Uterus (tissue), 4 donors: Measurements from ENCODE around the gene PTPRM. TPM values are rescaled to one million over a fixed set of nuclear protein-coding genes. Genes with fewer than 3 reads are reported as not detected.

Experiments used
- DNase-seq, 2 donors: peaks; one replicate each; pipeline ENCODE4 v3.0.0-alpha.2; 2019 to 2020
- H3K27ac ChIP-seq, 2 donors: fragments of 200-600 bp; sonication (generic); 1 replicate in 1 of 2; 2 replicates in 1 of 2; pipeline ENCODE4 v1.5.1; 2016 to 2018
- H3K27me3 ChIP-seq, 2 donors: fragments of 200-600 bp; sonication (generic); one replicate each; pipeline ENCODE4 v1.5.1; 2018 to 2019; ENCODE audit warnings: control low read depth in 1 of 2
- H3K36me3 ChIP-seq, 2 donors: fragments of 200-600 bp; sonication (generic); one replicate each; pipeline ENCODE4 v1.5.1; 2019; ENCODE audit warnings: control low read depth in 1 of 2
- H3K4me1 ChIP-seq, 2 donors: fragments of 200-600 bp; sonication (generic); one replicate each; pipeline ENCODE4 v1.5.1; 2018 to 2019; ENCODE audit warnings: control low read depth in 1 of 2
- H3K4me3 ChIP-seq, 2 donors: fragments of 200-600 bp; sonication (generic); 1 replicate in 1 of 2; 2 replicates in 1 of 2; pipeline ENCODE4 v1.5.1; 2018 to 2019; ENCODE audit warnings: mild to moderate bottlenecking in 1 of 2
- H3K9me3 ChIP-seq, 2 donors: fragments of 200-600 bp; sonication (generic); one replicate each; pipeline ENCODE4 v1.5.1; 2019; ENCODE audit warnings: control low read depth in 1 of 2
- POLR2A ChIP-seq, 2 donors: fragments of 450-650 bp; IDR thresholded peaks; one replicate each; pipeline ENCODE4 v1.6.1; 2016; ENCODE audit warnings: antibody characterized with exemption in 2 of 2, mild to moderate bottlenecking in 1 of 2, moderate library complexity in 1 of 2
- intact Hi-C: fragments of 100-400 bp; cut with DNase I; formaldehyde crosslinking; loops from one replicate; pipeline ENCODE4 v1.15.1; 2023; ENCODE audit warnings: low total_unique reads
- total RNA-seq, 4 donors: library from RNA; depleted of rRNA in 3 of 4; stranded (reverse); fragments of >200 nt in 3 of 4; gene quantifications; one replicate each; pipeline versions ENCODE4 v1.1.0 to v1.2.4, GENCODE V29; 2014 to 2023
- TF ChIP-seq, protein P1 (sequence below), 4 experiments: fragments of 200-600 bp in 2 of 4; fragments of 450-650 bp in 2 of 4; sonication (generic) in 2 of 4; IDR thresholded peaks; one replicate each; pipeline ENCODE4 v1.5.1; 2016 to 2019; ENCODE audit warnings: antibody characterized with exemption in 4 of 4, mild to moderate bottlenecking in 2 of 4, moderate library complexity in 1 of 4
- donor health status: DM: yes; HTN: yes; CAD: no.

PTPRM gene
- total RNA-seq, 4 donors from 2014 or later, result 62.0 to 127 (median 85.7) TPM

GRCh38 chr18:8272254-8272653 lies 705.1 kb downstream of the PTPRM start:
- no peak for TF ChIP-seq POLR2A (IDR thresholded peaks at IDR 0.05)
- TF ChIP-seq, protein P1, sequence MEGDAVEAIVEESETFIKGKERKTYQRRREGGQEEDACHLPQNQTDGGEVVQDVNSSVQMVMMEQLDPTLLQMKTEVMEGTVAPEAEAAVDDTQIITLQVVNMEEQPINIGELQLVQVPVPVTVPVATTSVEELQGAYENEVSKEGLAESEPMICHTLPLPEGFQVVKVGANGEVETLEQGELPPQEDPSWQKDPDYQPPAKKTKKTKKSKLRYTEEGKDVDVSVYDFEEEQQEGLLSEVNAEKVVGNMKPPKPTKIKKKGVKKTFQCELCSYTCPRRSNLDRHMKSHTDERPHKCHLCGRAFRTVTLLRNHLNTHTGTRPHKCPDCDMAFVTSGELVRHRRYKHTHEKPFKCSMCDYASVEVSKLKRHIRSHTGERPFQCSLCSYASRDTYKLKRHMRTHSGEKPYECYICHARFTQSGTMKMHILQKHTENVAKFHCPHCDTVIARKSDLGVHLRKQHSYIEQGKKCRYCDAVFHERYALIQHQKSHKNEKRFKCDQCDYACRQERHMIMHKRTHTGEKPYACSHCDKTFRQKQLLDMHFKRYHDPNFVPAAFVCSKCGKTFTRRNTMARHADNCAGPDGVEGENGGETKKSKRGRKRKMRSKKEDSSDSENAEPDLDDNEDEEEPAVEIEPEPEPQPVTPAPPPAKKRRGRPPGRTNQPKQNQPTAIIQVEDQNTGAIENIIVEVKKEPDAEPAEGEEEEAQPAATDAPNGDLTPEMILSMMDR (IDR thresholded peaks at IDR 0.05), result no peak
- Histone ChIP-seq H3K4me1 (no peaks in the 10 kb centered on the region), H3K36me3 (no peaks in the 10 kb centered on the region), H3K27me3 (no peaks in the 10 kb centered on the region), H3K27ac (no peak overlapping the region), H3K9me3 (no peaks in the 10 kb centered on the region), H3K4me3 (no peak overlapping the region)
- no peak for DNase-seq
- intact Hi-C loops, result no loop called here

DNA sequence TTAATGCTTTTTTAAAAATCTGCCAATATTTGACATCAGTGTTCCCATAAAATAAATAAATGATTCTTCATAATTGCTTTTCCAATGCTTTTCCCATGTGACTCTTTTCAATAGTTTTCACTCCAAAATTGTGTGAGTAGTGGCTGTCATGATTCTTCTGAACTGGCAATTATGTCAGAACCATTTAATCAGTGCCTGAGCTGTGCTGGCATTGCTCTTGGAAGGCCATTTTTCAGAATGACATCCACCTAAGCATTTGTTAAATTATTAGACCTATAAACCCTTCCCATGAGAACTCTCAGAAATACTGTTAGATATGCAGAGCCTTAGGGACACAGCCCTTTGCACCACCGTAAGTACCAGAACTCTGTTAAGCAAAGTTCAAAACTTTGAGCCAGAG lies 707.3 kb downstream of the PTPRM start:
- Histone ChIP-seq H3K9me3 (no peaks in the 10 kb centered on the region), H3K27ac (no peak overlapping the region), H3K36me3 (no peaks in the 10 kb centered on the region), H3K27me3 (no peaks in the 10 kb centered on the region), H3K4me1 (no peaks in the 10 kb centered on the region), H3K4me3 (no peak overlapping the region)
- intact Hi-C loops, result no loop called here
- TF ChIP-seq, protein P1 (IDR thresholded peaks at IDR 0.05), result no peak
- no peak for TF ChIP-seq POLR2A (IDR thresholded peaks at IDR 0.05)
- no peak for DNase-seq

DNA sequence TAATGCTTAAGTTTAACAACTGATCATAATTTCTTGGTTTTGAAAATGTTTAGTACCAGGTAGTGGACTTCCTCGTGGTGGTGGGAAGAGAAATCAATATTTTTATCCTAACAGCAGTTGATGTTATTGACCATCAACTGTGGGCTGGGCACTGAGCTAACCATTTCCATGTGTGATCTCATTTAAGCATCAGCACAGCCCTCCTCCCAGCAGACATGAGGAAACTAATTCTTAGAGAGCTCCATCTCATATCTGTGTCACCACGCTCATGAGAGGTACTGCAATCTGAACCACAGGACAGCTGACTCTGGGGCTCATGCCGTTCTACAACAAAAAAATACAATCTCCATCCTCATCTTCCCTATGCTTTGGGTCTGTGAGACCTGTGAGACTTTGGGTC lies 709.3 kb downstream of the PTPRM start:
- no peaks in the 10 kb centered on the region for H3K36me3 ChIP-seq
- TF ChIP-seq, protein P1 (IDR thresholded peaks at IDR 0.05), result no peak
- TF ChIP-seq POLR2A (IDR thresholded peaks at IDR 0.05), result no peak
- DNase-seq, result no peak
- H3K9me3 ChIP-seq, result no peaks in the 10 kb centered on the region
- no peak overlapping the region for H3K4me3 ChIP-seq
- H3K27ac ChIP-seq, result no peak overlapping the region
- no peaks in the 10 kb centered on the region for H3K4me1 ChIP-seq
- H3K27me3 ChIP-seq, result no peaks in the 10 kb centered on the region
- intact Hi-C loops, result no loop called here

GRCh38 chr18:8277270-8277669 lies 710.2 kb downstream of the PTPRM start:
- H3K9me3 ChIP-seq, result no peaks in the 10 kb centered on the region
- no peaks in the 10 kb centered on the region for H3K4me1 ChIP-seq
- TF ChIP-seq, protein P1 (IDR thresholded peaks at IDR 0.05), result no peak
- no peak for TF ChIP-seq POLR2A (IDR thresholded peaks at IDR 0.05)
- H3K4me3 ChIP-seq, result no peak overlapping the region
- intact Hi-C loops, result no loop called here
- no peaks in the 10 kb centered on the region for H3K36me3 ChIP-seq
- DNase-seq, result no peak
- no peak overlapping the region for H3K27ac ChIP-seq
- H3K27me3 ChIP-seq, result no peaks in the 10 kb centered on the region

- H3K9me3 ChIP-seq, result no peaks in the 10 kb centered on the region
- no peaks in the 10 kb centered on the region for H3K4me1 ChIP-seq
- H3K36me3 ChIP-seq, result no peaks in the 10 kb centered on the region
- no peak overlapping the region for H3K4me3 ChIP-seq
- intact Hi-C loops, result no loop called here
- H3K27me3 ChIP-seq, result no peaks in the 10 kb centered on the region
- DNase-seq, result peak in 1 of 2 donors; percentile 20
- no peak for TF ChIP-seq POLR2A (IDR thresholded peaks at IDR 0.05)
- TF ChIP-seq, protein P1 (IDR thresholded peaks at IDR 0.05), result no peak
- no peak overlapping the region for H3K27ac ChIP-seq
Observed at GRCh38 chr18:8279346-8279745, 712.2 kb downstream of the PTPRM start.
